Frontal cortex (tissue), 4 donors: Measurements from ENCODE around the gene SEMA4A. TPM values are rescaled to one million over a fixed set of nuclear protein-coding genes. Genes with fewer than 3 reads are reported as not detected.

Experiments
- DNase-seq, 2 donors: peaks; one replicate each; pipeline ENCODE4 v3.0.0; 2012; ENCODE audit warnings: low spot score in 2 of 2
- FAIRE-seq: peaks from 2 replicates; lab custom pipeline; 2012; peaks lifted over from hg19 to GRCh38; lab: Jason Lieb, UNC
- total RNA-seq: library from RNA; depleted of rRNA; stranded (reverse); fragments of >200 nt; gene quantifications from one replicate; pipeline ENCODE4 v1.2.3, GENCODE V29; 2014
- donor health status: control.
- donor health status: control.
- donor health status: control.

Gene SEMA4A
- total RNA-seq, 1 donor from 2014 or later: 22.0 TPM

- no peak for FAIRE-seq
Measured at GRCh38 chr1:156151093-156151688, 2.2 kb upstream of the SEMA4A start.

GRCh38 chr1:156152628-156153027, 757 bp upstream of the SEMA4A start:
- DNase-seq: no peak
- no peak for FAIRE-seq

More at GRCh38 chr1:156151093-156151688, 2.2 kb upstream of the SEMA4A start:
- no peak for DNase-seq

GRCh38 chr1:156154317-156154749, 948 bp downstream of the SEMA4A start:
- DNase-seq (no peak), FAIRE-seq (no peak)

- FAIRE-seq (no peak), DNase-seq (no peak)
Measured at GRCh38 chr1:156155756-156156510, 2.5 kb downstream of the SEMA4A start.

GRCh38 chr1:156157506-156157905, 4.1 kb downstream of the SEMA4A start:
- no peak for FAIRE-seq
- DNase-seq: no peak

- DNase-seq: no peak
- no peak for FAIRE-seq
Measured at GRCh38 chr1:156157966-156158365, 4.6 kb downstream of the SEMA4A start.

GRCh38 chr1:156160000-156160742, 6.8 kb downstream of the SEMA4A start:
- DNase-seq: no peak
- FAIRE-seq: no peak

- peak; percentile 75 to 84 for DNase-seq
- FAIRE-seq: no peak
Measured at GRCh38 chr1:156160743-156161171, 7.4 kb downstream of the SEMA4A start.

GRCh38 chr1:156162430-156163037, 9.1 kb downstream of the SEMA4A start:
- DNase-seq (no peak), FAIRE-seq (no peak)

- DNase-seq: no peak
- FAIRE-seq: no peak
Measured at GRCh38 chr1:156163712-156164111, 10.3 kb downstream of the SEMA4A start.

- DNase-seq: peak in 1 of 2 donors; percentile 0
- no peak for FAIRE-seq
Measured at GRCh38 chr1:156164125-156164831, 10.9 kb downstream of the SEMA4A start.

GRCh38 chr1:156165083-156165482, 11.7 kb downstream of the SEMA4A start:
- FAIRE-seq (no peak), DNase-seq (peak in 1 of 2 donors; percentile 0)

GRCh38 chr1:156167536-156167935, 14.2 kb downstream of the SEMA4A start:
- DNase-seq (peak; percentile 0 to 3), FAIRE-seq (no peak)

GRCh38 chr1:156172696-156173470, 19.5 kb downstream of the SEMA4A start:
- no peak for FAIRE-seq
- DNase-seq: peak in 1 of 2 donors; percentile 3

- DNase-seq: no peak
- no peak for FAIRE-seq
Measured at GRCh38 chr1:156176610-156177210, 23.3 kb downstream of the SEMA4A start.

- FAIRE-seq: no peak
- peak in 1 of 2 donors; percentile 17 for DNase-seq
Measured at GRCh38 chr1:156177919-156178654, 24.7 kb downstream of the SEMA4A start.

GRCh38 chr1:156180471-156180870, 27.1 kb downstream of the SEMA4A start:
- DNase-seq (no peak), FAIRE-seq (no peak)
